Astrocyte of the spinal cord (primary cell): ENCODE results near the gene USP4.
"Not testable (repeated sequence)": the region's sequence is repeated elsewhere in the genome, so short reads cannot be mapped to it uniquely, and the experiment has no call there.

Experiments
- DNase-seq: peaks from one replicate; pipeline ENCODE4 v3.0.0; 2011; ENCODE audit warnings: low read depth, low spot score
- H3K4me3 ChIP-seq: 2 replicates; pipeline ENCODE4 v1.5.1; 2011; ENCODE audit warnings: low read depth, mild to moderate bottlenecking, low read length, moderate library complexity
- in situ Hi-C: cut with HindIII; loops from 2 replicates; pipeline ENCODE4 v1.10.0; 2017; ENCODE audit warnings: low sequenced_read_pairs
- TF ChIP-seq, protein P1 (sequence below): IDR thresholded peaks from 2 replicates; pipeline ENCODE4 v1.5.1; 2012; ENCODE audit warnings: low read depth, mild to moderate bottlenecking, low read length, inconsistent platforms

The USP4 gene

DNA sequence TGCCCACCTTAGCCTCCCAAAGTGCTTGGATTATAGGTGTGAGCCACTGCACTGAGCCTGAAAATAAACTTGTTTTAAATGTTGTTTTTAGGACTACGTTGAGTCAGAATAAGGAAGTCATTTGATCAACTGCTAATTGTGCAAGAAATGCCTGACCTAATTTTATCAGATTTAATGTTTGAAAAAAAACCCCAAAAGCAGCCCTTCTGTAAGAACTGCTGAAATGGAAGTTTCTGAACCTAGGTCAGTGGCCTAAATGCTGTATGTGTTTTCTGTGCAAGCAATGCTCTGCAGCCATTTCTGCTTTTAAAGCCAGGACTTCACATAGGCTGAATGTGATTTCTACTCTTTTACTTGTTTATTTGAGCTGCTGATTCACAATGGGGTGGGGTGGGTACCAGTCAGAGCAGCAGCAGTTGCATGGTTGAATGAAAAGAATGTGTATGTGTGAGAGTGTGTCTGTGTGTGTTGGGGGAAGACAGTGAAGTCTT lies 11.7 kb upstream of the USP4 start:
- in situ Hi-C loops = no loop called here
- no peak overlapping the region for H3K4me3 ChIP-seq
- DNase-seq = peak; percentile 83
- TF ChIP-seq, protein P1, sequence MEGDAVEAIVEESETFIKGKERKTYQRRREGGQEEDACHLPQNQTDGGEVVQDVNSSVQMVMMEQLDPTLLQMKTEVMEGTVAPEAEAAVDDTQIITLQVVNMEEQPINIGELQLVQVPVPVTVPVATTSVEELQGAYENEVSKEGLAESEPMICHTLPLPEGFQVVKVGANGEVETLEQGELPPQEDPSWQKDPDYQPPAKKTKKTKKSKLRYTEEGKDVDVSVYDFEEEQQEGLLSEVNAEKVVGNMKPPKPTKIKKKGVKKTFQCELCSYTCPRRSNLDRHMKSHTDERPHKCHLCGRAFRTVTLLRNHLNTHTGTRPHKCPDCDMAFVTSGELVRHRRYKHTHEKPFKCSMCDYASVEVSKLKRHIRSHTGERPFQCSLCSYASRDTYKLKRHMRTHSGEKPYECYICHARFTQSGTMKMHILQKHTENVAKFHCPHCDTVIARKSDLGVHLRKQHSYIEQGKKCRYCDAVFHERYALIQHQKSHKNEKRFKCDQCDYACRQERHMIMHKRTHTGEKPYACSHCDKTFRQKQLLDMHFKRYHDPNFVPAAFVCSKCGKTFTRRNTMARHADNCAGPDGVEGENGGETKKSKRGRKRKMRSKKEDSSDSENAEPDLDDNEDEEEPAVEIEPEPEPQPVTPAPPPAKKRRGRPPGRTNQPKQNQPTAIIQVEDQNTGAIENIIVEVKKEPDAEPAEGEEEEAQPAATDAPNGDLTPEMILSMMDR = no peak

DNA sequence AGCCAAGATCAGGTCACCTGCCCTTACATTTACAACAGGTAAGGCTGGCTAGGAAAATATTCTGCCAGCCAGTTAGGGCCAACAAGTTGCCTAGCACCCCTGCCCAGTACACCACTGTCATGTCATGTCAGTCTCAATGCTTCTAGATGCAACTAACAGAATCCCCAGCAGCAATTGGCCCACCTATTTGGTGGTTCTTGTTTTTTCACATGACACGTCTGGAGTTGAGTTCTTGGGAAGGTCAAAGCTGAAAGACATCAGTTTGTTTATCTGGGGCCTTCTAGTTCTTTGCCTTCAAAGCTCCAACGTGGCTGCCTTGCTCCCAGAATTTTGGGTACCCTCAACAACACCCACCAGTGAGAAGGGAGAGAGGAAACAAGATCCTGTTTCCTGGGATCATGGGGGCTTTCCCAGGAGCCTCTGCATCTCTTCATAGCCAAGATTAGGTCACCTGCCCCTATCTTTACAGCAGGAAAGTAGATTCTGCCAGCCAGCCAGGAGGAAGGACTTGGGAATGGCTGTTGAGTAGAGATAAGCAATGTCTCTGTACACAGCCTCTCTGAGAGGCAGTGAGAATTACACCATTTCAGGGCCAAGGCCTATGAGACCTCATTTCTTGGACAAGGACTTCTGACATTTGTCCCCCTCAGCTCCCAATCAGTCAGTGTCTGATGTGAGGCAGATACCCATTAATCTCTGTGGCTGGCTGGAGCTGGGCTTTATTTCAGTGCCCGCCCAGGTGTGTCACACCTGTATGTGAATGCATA lies 9.7 kb upstream of the USP4 start:
- DNase-seq = no peak
- H3K4me3 ChIP-seq = no peak overlapping the region
- in situ Hi-C loops = no loop called here
- TF ChIP-seq, protein P1 = no peak

DNA sequence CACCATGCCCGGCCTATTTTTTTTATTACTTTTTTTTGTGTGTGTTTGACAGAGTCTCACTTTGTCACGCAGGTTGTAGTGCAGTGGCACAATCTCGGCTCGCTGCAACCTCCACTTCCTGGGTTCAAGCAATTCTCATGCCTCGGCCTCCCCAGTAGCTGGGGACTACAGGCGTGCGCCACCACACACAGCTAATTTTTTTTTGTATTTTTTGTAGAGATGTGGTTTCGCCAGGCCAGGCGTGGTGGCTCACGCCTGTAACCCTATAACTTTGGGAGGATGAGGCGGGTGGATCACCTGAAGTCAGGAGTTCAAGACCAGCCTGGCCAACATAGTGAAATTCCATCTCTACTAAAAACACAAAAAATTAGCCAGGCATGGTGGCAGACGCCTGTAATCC lies 8.5 kb upstream of the USP4 start:
- H3K4me3 ChIP-seq, in situ Hi-C loops, DNase-seq: not testable (repeated sequence)

DNA sequence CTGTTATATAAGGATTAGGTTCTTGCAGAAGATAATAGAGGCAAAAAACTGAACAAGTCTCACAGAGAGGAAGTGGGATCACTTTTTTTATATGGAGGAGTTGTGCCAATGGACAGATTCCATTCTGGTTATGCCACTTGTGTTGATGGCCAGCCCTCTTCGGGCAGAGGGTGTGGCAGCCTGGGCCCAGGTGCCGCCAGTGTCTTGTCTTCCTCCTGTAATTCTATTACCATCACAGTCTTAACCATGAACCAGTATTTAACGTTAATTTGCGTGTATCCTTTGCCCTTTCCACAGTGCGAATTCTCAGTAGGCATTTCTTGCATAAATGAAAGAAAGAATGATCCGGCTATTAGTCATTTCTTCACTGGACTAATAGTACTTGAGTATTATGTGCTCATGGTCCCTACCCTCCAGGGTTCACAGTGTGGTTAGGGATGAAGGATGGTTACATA lies 7.0 kb upstream of the USP4 start:
- DNase-seq = peak; percentile 51
- no peak overlapping the region for H3K4me3 ChIP-seq
- in situ Hi-C loops = no loop called here
- TF ChIP-seq, protein P1 = no peak

DNA sequence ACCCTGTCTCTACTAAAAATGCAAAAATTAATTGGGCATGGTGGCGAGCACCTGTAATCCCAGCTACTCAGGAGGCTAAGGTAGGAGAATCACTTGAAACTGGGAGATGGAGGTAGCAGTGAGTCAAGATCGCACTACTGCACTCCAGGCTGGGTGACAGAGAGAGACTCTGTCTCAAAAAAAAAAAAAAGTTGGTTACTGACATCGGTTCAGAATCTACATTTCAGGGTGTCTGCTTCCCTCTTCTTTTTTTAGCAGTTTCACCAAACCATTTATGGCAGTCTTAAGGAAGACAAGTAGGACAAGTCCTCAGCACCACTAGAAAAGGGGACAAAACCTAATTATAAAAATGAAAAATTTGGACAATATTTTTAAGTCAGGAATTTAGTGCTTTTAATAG lies 3.3 kb upstream of the USP4 start:
- in situ Hi-C loops = no loop called here
- TF ChIP-seq, protein P1 = no peak
- H3K4me3 ChIP-seq = no peak overlapping the region
- no peak for DNase-seq

DNA sequence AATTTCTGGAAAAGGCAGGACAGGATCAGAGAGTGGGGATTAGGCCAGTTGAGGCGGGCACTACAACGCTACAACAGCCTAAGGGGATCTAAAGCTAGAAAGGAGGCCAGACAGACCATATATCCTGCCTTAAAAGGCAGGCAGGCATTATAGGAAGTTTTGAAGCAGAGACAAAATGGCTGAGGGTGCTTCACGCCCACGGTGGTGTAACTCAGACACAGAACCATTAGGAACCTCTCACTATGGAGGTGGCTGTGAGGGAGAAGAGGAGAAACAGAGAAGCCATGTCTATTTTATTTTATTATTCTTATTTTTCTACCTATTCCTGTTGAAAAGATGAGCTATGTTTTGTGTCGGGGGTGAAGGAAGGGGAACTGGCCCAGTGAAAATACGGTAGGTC lies 2.1 kb upstream of the USP4 start:
- in situ Hi-C loops = no loop called here
- no peak for DNase-seq
- TF ChIP-seq, protein P1 = no peak
- H3K4me3 ChIP-seq = no peak overlapping the region

DNA sequence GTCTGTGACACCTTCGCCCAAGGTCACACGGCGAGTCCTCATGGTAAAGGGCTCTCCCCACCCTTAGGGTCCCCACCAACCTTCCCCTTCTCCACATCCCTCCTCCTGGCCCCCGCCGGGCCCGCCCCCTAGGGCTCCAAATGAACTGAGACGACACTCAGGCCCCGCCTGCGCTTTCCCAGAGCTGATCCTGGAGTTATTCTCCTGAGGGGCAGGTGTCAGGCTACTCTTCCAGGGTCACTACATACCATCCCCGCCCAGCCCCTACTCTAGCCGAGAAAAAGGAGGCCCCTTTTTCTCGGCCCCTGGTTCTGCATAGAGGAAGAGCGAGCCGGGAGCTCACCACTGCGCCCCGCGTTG lies 292 bp downstream of the USP4 start:
- peak overlapping the region; percentile 85 for H3K4me3 ChIP-seq

More for the DNA sequence above, 292 bp downstream of the USP4 start:
- TF ChIP-seq, protein P1 = no peak
- no peak for DNase-seq
- in situ Hi-C loops = no loop called here
